Measurements from ENCODE around the gene PPP1R36. TPM values are rescaled to one million over a fixed set of nuclear protein-coding genes. Genes with fewer than 3 reads are reported as not detected.
"Not testable (repeated sequence)": the region's sequence is repeated elsewhere in the genome, so short reads cannot be mapped to it uniquely, and the experiment has no call there.

The PPP1R36 gene
- total RNA-seq, 4 donors from 2014 or later = 0.31 to 2.4 (median 0.55) TPM; not detected in 1

DNA sequence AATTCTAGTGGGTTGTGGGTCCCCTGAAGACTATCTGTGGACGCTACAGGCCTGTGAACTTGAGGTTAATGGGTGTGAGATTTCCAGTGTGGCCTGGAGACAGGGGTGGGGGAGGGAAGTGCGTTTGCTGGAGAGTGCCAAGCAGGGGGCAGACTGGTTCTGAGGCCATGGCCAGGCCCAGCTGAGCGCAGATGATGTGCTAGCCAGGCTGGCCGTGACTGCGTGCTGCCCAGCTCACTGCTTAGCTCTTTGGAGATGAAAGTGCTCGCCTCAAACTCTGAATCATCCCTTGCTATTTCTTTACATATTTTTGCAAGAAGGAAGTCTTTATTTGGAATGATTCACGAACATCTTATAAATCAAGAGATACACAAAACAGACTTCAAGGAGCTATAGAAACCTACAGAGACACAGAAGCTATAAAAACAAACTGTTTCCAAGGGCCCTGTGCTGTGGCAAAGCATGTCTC lies 79.2 kb downstream of the PPP1R36 start:
- H3K27me3 ChIP-seq = no peaks in the 10 kb centered on the region
- no peaks in the 10 kb centered on the region for H3K4me1 ChIP-seq
- intact Hi-C loops (cut with DNase I; ENCODE audit: low total_unique reads) (no loop called here), in situ Hi-C loops (cut with MboI; ENCODE audit: low sequenced_read_pairs in 4 of 4) (loop anchor here in 2 of 4 donors (25.0 kb wide), 3 partner anchors 92 to 292 kb away; partner anchors contain the start of genes HSPA2 (in 1 of the 2) and PPP1R36 (in 1 of the 2))
- no peak overlapping the region for H3K27ac ChIP-seq
- DNase-seq = no peak
- no peaks in the 10 kb centered on the region for H3K9me3 ChIP-seq
- no peak overlapping the region for H3K4me3 ChIP-seq
- no peak for ATAC-seq
- TF ChIP-seq, protein P1, sequence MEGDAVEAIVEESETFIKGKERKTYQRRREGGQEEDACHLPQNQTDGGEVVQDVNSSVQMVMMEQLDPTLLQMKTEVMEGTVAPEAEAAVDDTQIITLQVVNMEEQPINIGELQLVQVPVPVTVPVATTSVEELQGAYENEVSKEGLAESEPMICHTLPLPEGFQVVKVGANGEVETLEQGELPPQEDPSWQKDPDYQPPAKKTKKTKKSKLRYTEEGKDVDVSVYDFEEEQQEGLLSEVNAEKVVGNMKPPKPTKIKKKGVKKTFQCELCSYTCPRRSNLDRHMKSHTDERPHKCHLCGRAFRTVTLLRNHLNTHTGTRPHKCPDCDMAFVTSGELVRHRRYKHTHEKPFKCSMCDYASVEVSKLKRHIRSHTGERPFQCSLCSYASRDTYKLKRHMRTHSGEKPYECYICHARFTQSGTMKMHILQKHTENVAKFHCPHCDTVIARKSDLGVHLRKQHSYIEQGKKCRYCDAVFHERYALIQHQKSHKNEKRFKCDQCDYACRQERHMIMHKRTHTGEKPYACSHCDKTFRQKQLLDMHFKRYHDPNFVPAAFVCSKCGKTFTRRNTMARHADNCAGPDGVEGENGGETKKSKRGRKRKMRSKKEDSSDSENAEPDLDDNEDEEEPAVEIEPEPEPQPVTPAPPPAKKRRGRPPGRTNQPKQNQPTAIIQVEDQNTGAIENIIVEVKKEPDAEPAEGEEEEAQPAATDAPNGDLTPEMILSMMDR (IDR thresholded peaks at IDR 0.05 in 4 of 5, conservative IDR thresholded peaks at IDR 0.05 in 1 of 5) = no peak
- TF ChIP-seq POLR2A (IDR thresholded peaks at IDR 0.05) = no peak
- H3K36me3 ChIP-seq = no peaks in the 10 kb centered on the region

DNA sequence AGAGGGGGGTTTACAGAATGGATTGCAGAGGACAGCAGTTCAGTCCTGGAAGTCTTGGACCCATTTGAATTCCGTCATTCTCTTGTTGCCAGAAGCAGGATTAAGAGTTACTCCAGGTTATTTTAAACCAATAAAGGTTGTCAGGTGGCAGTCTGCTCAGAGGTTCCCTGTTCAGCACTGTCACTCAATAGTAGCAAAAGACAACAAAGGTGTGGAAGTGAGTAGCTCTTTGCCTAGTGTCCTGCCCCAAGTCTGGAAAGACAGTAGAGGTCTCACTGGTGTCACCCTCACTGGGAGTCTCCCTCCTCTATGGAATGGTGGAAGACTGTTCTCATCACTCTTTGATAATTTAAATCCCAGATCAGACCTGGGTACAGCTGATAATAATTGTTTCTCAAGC lies 81.0 kb downstream of the PPP1R36 start:
- Histone ChIP-seq H3K36me3 (no peaks in the 10 kb centered on the region), H3K4me1 (no peaks in the 10 kb centered on the region), H3K4me3 (no peak overlapping the region), H3K9me3 (no peaks in the 10 kb centered on the region), H3K27me3 (no peaks in the 10 kb centered on the region), H3K27ac (no peak overlapping the region)
- TF ChIP-seq, protein P1 (IDR thresholded peaks at IDR 0.05 in 4 of 5, conservative IDR thresholded peaks at IDR 0.05 in 1 of 5) = no peak
- TF ChIP-seq POLR2A (IDR thresholded peaks at IDR 0.05) = no peak
- ATAC-seq (no peak), DNase-seq (no peak)
- in situ Hi-C loops (cut with MboI; ENCODE audit: low sequenced_read_pairs in 4 of 4) (loop anchor here (10.0 to 25.0 kb wide), 7 partner anchors 86 to 293 kb away; partner anchors contain the start of genes HSPA2 (in 2 of the 4) and PPP1R36 (in 2 of the 4)), intact Hi-C loops (cut with DNase I; ENCODE audit: low total_unique reads) (no loop called here)

DNA sequence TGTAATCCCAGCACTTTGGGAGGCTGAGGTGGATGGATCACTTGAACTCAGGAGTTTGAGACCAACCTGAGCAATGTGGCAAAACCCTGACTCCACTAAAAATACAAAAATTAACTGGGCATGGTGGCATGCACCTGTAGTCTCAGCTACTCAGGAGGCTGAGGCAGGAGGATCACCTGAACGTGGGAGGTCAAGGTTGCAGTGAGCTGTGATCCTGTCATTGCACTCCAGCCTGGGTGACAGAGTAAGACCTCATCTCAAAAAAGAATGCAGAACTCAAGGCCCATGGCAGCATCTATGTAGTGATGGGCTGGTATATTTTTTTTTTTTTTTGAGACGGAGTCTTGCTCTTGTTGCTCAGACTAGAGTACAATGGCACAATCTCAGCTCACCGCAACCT lies 81.5 kb downstream of the PPP1R36 start:
- H3K27ac ChIP-seq; DNase-seq; H3K27me3 ChIP-seq; H3K36me3 ChIP-seq; ATAC-seq; H3K9me3 ChIP-seq; H3K4me3 ChIP-seq; intact Hi-C loops (cut with DNase I; ENCODE audit: low total_unique reads); H3K4me1 ChIP-seq: not testable (repeated sequence)
- in situ Hi-C loops (cut with MboI; ENCODE audit: low sequenced_read_pairs in 4 of 4) = loop anchor here (10.0 to 25.0 kb wide), 7 partner anchors 86 to 294 kb away; partner anchors contain the start of genes HSPA2 (in 2 of the 4) and PPP1R36 (in 2 of the 4)

DNA sequence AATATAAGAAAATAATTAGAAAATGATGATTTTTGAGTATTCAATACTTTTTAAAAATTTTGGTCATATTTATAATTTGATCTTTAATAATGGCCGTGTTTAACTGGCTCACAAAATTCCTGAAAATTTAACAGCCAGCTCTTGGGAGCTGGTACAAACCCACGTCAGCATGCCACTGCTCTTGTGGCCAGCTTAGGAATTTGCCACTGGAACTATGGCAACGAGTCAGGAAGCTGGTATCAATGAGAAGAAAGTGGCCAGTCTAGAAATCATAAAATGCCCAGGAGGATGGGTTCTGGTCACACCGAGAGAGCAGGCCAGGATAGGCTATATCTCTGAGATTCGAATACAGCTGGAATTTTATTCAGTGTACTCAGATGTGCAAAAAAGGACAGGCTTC lies 82.3 kb downstream of the PPP1R36 start:
- in situ Hi-C loops (cut with MboI; ENCODE audit: low sequenced_read_pairs in 4 of 4) (loop anchor here (10.0 to 25.0 kb wide), 7 partner anchors 87 to 295 kb away; partner anchors contain the start of genes HSPA2 (in 2 of the 4) and PPP1R36 (in 2 of the 4)), intact Hi-C loops (cut with DNase I; ENCODE audit: low total_unique reads) (no loop called here)
- Histone ChIP-seq H3K4me1 (peaks cover 0 to 5% of the 10 kb centered on the region in 2 donors), H3K27me3 (no peaks in the 10 kb centered on the region), H3K36me3 (no peaks in the 10 kb centered on the region), H3K9me3 (no peaks in the 10 kb centered on the region), H3K4me3 (no peak overlapping the region), H3K27ac (no peak overlapping the region)
- no peak for TF ChIP-seq POLR2A (IDR thresholded peaks at IDR 0.05)
- TF ChIP-seq, protein P1 (IDR thresholded peaks at IDR 0.05 in 4 of 5, conservative IDR thresholded peaks at IDR 0.05 in 1 of 5) = no peak
- DNase-seq = no peak
- no peak for ATAC-seq

DNA sequence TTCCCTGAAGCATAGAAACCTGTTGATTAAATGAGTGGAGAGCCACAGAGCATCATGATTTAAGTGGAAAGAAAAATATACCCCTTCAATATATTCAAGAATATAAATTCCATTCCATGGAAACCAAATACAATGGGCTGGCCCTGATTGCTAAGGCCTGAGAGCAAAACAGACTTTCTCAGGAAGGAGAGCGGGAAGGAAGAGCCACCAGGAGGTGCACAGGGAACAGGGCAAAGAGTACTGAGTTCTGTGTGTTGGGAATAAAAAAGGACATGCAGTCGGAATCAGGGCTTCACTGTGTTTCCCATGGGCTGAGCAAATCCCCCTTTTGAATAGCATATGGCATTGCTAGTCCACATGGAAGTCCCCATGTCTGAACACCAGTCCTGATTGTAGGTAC lies 84.8 kb downstream of the PPP1R36 start:
- in situ Hi-C loops (cut with MboI; ENCODE audit: low sequenced_read_pairs in 4 of 4) = loop anchor here (10.0 to 25.0 kb wide), 7 partner anchors 90 to 297 kb away; partner anchors contain the start of genes HSPA2 (in 2 of the 4) and PPP1R36 (in 2 of the 4)
- no peaks in the 10 kb centered on the region for H3K36me3 ChIP-seq
- H3K4me3 ChIP-seq = no peak overlapping the region
- H3K9me3 ChIP-seq = no peaks in the 10 kb centered on the region
- no peak overlapping the region for H3K27ac ChIP-seq
- DNase-seq (no peak), ATAC-seq (no peak)
- TF ChIP-seq POLR2A (IDR thresholded peaks at IDR 0.05) = no peak
- TF ChIP-seq, protein P1 (IDR thresholded peaks at IDR 0.05 in 4 of 5, conservative IDR thresholded peaks at IDR 0.05 in 1 of 5) = no peak
- intact Hi-C loops (cut with DNase I; ENCODE audit: low total_unique reads) = no loop called here
- no peaks in the 10 kb centered on the region for H3K27me3 ChIP-seq
- H3K4me1 ChIP-seq = peaks cover 0 to 5% of the 10 kb centered on the region in 2 donors

Data from gastrocnemius medialis (tissue), 4 donors.